Smooth muscle cell (in vitro differentiated cells): ENCODE measurements around the gene NTM. TPM values are rescaled to one million over a fixed set of nuclear protein-coding genes. Genes with fewer than 3 reads are reported as not detected.

Source experiments
- DNase-seq: peaks from one replicate; lab custom pipeline; 2025; ENCODE audit not compliant: unreplicated experiment; lab: John Stamatoyannopoulos, UW
- H2AFZ ChIP-seq: fragments of 200-600 bp; sonication (generic); 2 replicates; pipeline ENCODE4 v1.6.0; 2016; ENCODE audit warnings: antibody characterized with exemption, low read depth, mild to moderate bottlenecking
- H3F3A ChIP-seq: fragments of 200-600 bp; sonication (generic); 2 replicates; pipeline ENCODE4 v1.6.0; 2017; ENCODE audit warnings: antibody characterized with exemption, low read depth
- H3K27ac ChIP-seq: fragments of 200-600 bp; sonication (generic); 2 replicates; pipeline ENCODE4 v1.5.1; 2016; ENCODE audit warnings: low read depth, mild to moderate bottlenecking
- H3K27me3 ChIP-seq: fragments of 200-600 bp; sonication (generic); 2 replicates; pipeline ENCODE4 v1.6.1; 2016; ENCODE audit warnings: low read depth, mild to moderate bottlenecking
- H3K36me3 ChIP-seq: fragments of 200-600 bp; sonication (generic); 2 replicates; pipeline ENCODE4 v1.5.1; 2016; ENCODE audit warnings: low read depth
- H3K4me1 ChIP-seq: fragments of 200-600 bp; sonication (generic); 2 replicates; pipeline ENCODE4 v1.5.1; 2016; ENCODE audit warnings: low read depth
- H3K4me2 ChIP-seq: fragments of 200-600 bp; sonication (generic); 2 replicates; pipeline ENCODE4 v1.6.0; 2016; ENCODE audit warnings: mild to moderate bottlenecking
- H3K4me3 ChIP-seq: fragments of 200-600 bp; sonication (generic); 2 replicates; pipeline ENCODE4 v1.5.1; 2016; ENCODE audit warnings: mild to moderate bottlenecking
- H3K79me2 ChIP-seq: fragments of 200-600 bp; sonication (generic); 2 replicates; pipeline ENCODE4 v1.6.0; 2016; ENCODE audit warnings: low read depth, mild to moderate bottlenecking
- H3K9ac ChIP-seq: fragments of 200-600 bp; sonication (generic); 2 replicates; pipeline ENCODE4 v1.6.0; 2016; ENCODE audit warnings: low read depth
- H3K9me3 ChIP-seq: fragments of 200-600 bp; sonication (generic); replicated peaks from 2 replicates; pipeline ENCODE4 v1.5.1; 2016; ENCODE audit warnings: low read depth
- H4K20me1 ChIP-seq: fragments of 200-600 bp; sonication (generic); 2 replicates; pipeline ENCODE4 v1.6.0; 2016; ENCODE audit warnings: low read depth
- CTCF ChIP-seq: fragments of 200-600 bp; sonication (generic); IDR thresholded peaks from 2 replicates; pipeline ENCODE4 v1.5.1; 2017; ENCODE audit warnings: borderline replicate concordance, mild to moderate bottlenecking, antibody characterized with exemption; ENCODE audit not compliant: insufficient read depth, poor library complexity, severe bottlenecking
- WGBS: methylation state at CpG from one replicate; pipeline ENCODE4 v1.1.7; 2016; ENCODE audit warnings: low lambda C conversion rate; 5-methylcytosine and 5-hydroxymethylcytosine counted together
- polyA plus RNA-seq: library from polyadenylated mRNA; unstranded; fragments of >200 nt; fragmentation: Nextera tagmentation; extraction: Ambion mirVana; gene quantifications from 2 replicates; pipeline ENCODE4 v1.2.1, GENCODE V29; 2016
- total RNA-seq: library from RNA; depleted of rRNA; stranded (reverse); fragments of >200 nt; gene quantifications from 2 replicates; pipeline ENCODE4 v1.2.3, GENCODE V29; 2014

The NTM gene
- total and polyA plus RNA-seq, 2 experiments from 2014 or later = 68.9 to 123 TPM

DNA sequence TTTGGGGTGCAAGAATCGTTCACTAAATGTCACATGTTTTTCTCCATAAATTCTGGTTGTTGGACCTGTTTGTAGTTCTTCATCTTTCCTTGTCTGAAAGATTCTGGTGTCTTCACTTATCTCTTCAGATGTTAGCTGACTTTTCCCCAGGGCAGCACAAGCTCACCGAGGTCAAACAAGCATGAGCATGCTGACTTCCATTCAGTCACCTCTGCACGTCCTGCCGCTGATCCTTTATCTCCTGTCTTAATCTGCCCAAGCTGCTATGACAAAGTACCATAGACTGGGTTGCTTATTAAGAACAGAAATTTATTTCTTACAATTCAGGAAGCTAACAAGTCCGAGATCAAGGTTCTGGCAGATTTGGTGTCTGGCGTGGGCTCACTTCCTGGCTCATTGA, 800.6 kb downstream of the NTM start:
- H3K79me2 ChIP-seq = no peaks in the 10 kb centered on the region
- no peaks in the 10 kb centered on the region for H3K36me3 ChIP-seq
- TF ChIP-seq CTCF = no peak
- H3K4me2 ChIP-seq = no peak overlapping the region
- DNase-seq = no peak
- H3F3A ChIP-seq = no peaks in the 10 kb centered on the region
- H3K27me3 ChIP-seq = no peaks in the 10 kb centered on the region
- no peak overlapping the region for H3K4me3 ChIP-seq
- WGBS = 86% methylated on average over 6 of the region's 6 CpGs
- no peak overlapping the region for H3K9ac ChIP-seq
- H3K9me3 ChIP-seq = no peaks in the 10 kb centered on the region
- no peaks in the 10 kb centered on the region for H3K4me1 ChIP-seq
- H3K27ac ChIP-seq = no peak overlapping the region
- H2AFZ ChIP-seq = no peak overlapping the region
- H4K20me1 ChIP-seq = peaks cover 52% of the 10 kb centered on the region

DNA sequence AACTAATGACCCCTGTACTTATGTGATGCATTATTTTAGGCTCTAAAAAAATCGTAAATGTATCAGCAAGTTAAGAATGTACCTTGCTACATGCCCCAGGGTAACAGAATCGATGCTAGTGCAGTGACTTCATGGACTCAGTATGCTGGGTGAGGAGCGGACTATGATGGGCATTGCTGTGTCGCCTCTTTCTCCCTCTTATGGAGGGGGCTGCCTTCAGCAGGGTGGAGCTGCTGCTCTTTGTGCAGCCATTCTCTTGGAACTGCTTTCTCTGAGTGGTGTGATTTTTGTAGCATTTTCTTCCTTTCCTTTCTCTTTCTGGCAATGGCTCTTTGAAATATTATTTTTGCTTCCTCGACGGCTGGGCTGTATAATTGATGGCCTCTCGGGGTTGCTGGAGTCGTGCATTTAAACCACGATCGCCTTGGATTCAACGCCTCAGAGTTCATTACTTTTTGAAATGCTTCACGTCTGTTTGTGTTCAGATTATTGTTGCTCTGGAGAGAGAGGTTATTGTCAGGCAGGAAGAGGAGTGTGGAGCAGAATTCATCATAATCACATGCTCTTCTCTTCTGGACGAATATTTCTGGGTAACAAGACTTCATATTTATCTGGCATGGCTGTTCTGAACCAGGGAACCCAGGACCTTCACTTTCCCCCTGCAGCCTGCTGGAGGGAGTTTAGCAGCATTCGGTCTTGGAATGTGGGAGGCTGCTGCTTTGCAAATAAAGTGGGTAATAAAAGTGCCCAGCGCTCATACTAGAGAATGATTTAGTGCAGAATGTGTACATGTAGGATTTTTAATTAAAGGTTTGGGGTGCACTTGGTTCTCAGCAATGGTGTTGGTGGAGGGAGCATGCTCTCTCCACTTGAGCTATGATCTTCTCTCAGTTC, 804.2 kb downstream of the NTM start:
- Histone ChIP-seq H3K4me2 (no peak overlapping the region), H3K9me3 (no peaks in the 10 kb centered on the region), H3K27me3 (no peaks in the 10 kb centered on the region), H4K20me1 (peaks cover 76% of the 10 kb centered on the region), H3K79me2 (no peaks in the 10 kb centered on the region), H3K4me3 (no peak overlapping the region), H3K4me1 (no peaks in the 10 kb centered on the region), H3K36me3 (no peaks in the 10 kb centered on the region), H3K27ac (no peak overlapping the region), H3K9ac (no peak overlapping the region), H3F3A (no peaks in the 10 kb centered on the region), H2AFZ (no peak overlapping the region)
- TF ChIP-seq CTCF = no peak
- WGBS = 88% methylated on average over 15 of the region's 15 CpGs
- DNase-seq = no peak

- Histone ChIP-seq H3K4me1 (no peaks in the 10 kb centered on the region), H3K36me3 (no peaks in the 10 kb centered on the region), H3K4me3 (no peak overlapping the region), H3K79me2 (no peaks in the 10 kb centered on the region), H3F3A (no peaks in the 10 kb centered on the region), H3K9ac (no peak overlapping the region), H3K27ac (no peak overlapping the region), H4K20me1 (peaks cover 75% of the 10 kb centered on the region), H2AFZ (no peak overlapping the region), H3K9me3 (no peaks in the 10 kb centered on the region), H3K4me2 (no peak overlapping the region), H3K27me3 (no peaks in the 10 kb centered on the region)
- no peak for DNase-seq
- no peak for TF ChIP-seq CTCF
- 10% methylated on average over 1 of the region's 1 CpG for WGBS
These were observed 806.7 kb downstream of the NTM start for GRCh38 chr11:132177106-132177505.

GRCh38 chr11:132184079-132184478, 813.7 kb downstream of the NTM start:
- peaks cover 25% of the 10 kb centered on the region for H4K20me1 ChIP-seq
- no peaks in the 10 kb centered on the region for H3K36me3 ChIP-seq
- H3K9me3 ChIP-seq = no peaks in the 10 kb centered on the region
- no peak overlapping the region for H2AFZ ChIP-seq
- no peak overlapping the region for H3K4me2 ChIP-seq
- no peak overlapping the region for H3K4me3 ChIP-seq
- no peak for TF ChIP-seq CTCF
- no peak overlapping the region for H3K9ac ChIP-seq
- H3K4me1 ChIP-seq = no peaks in the 10 kb centered on the region
- H3K27ac ChIP-seq = no peak overlapping the region
- WGBS = 84% methylated on average over 4 of the region's 4 CpGs
- H3F3A ChIP-seq = no peaks in the 10 kb centered on the region
- H3K27me3 ChIP-seq = no peaks in the 10 kb centered on the region
- no peak for DNase-seq
- H3K79me2 ChIP-seq = no peaks in the 10 kb centered on the region
